Measurements from ENCODE around the gene BORCS5. TPM values are rescaled to one million over a fixed set of nuclear protein-coding genes. Genes with fewer than 3 reads are reported as not detected.
A peak's percentile ranks its signal among the peaks of the same experiment; 100 is the strongest.

BORCS5 gene
- total RNA-seq, 1 donor from 2014 or later, result 17.4 TPM

DNA sequence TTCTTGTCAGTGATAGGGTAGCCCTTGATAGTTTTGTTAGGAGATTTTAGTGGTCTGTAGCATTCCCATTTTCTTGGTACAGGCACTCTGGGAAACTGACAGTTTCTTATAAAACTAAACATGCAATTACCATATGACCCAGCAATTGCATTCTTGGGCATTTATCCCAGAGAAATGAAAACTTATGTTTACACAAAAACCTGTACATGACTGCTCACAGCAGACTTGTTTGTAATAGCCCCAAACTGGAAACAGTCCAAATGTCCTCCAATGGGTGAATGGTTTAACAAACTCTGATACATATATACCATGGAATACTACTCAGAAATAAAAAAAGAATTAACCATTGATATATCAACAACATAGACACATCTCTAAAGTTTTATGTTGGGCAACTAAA is 75.5 kb downstream of the BORCS5 start:
- no peak for TF ChIP-seq POLR2A (IDR thresholded peaks at IDR 0.05)
- no peak for TF ChIP-seq POLR2AphosphoS5 (IDR thresholded peaks at IDR 0.05; ENCODE audit: insufficient read depth in 1 of 2, low read depth in 1 of 2)
- TF ChIP-seq, protein P1, sequence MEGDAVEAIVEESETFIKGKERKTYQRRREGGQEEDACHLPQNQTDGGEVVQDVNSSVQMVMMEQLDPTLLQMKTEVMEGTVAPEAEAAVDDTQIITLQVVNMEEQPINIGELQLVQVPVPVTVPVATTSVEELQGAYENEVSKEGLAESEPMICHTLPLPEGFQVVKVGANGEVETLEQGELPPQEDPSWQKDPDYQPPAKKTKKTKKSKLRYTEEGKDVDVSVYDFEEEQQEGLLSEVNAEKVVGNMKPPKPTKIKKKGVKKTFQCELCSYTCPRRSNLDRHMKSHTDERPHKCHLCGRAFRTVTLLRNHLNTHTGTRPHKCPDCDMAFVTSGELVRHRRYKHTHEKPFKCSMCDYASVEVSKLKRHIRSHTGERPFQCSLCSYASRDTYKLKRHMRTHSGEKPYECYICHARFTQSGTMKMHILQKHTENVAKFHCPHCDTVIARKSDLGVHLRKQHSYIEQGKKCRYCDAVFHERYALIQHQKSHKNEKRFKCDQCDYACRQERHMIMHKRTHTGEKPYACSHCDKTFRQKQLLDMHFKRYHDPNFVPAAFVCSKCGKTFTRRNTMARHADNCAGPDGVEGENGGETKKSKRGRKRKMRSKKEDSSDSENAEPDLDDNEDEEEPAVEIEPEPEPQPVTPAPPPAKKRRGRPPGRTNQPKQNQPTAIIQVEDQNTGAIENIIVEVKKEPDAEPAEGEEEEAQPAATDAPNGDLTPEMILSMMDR (IDR thresholded peaks at IDR 0.05), result no peak
- no peak overlapping the region for H3K27ac ChIP-seq

GRCh38 chr12:12433203-12433731 is 76.4 kb downstream of the BORCS5 start:
- TF ChIP-seq, protein P1 (IDR thresholded peaks at IDR 0.05), result no peak
- TF ChIP-seq POLR2AphosphoS5 (IDR thresholded peaks at IDR 0.05; ENCODE audit: insufficient read depth in 1 of 2, low read depth in 1 of 2), result no peak
- no peak for TF ChIP-seq POLR2A (IDR thresholded peaks at IDR 0.05)
- H3K27me3 ChIP-seq, result no peaks in the 10 kb centered on the region
- no peak for DNase-seq (ENCODE audit: extremely low spot score in 2 of 2)
- H3K4me3 ChIP-seq, result no peak overlapping the region
- no peaks in the 10 kb centered on the region for H3K36me3 ChIP-seq
- H3K27ac ChIP-seq, result peak overlapping the region; percentile 5
- H3K9me3 ChIP-seq, result no peaks in the 10 kb centered on the region
- peaks cover 22% of the 10 kb centered on the region for H3K4me1 ChIP-seq
- intact Hi-C loops (cut with DNase I), result no loop called here

More for the DNA sequence above, 75.5 kb downstream of the BORCS5 start:
- Histone ChIP-seq H3K9me3 (no peaks in the 10 kb centered on the region), H3K4me3 (no peak overlapping the region), H3K27me3 (no peaks in the 10 kb centered on the region), H3K4me1 (peaks cover 22% of the 10 kb centered on the region), H3K36me3 (no peaks in the 10 kb centered on the region)
- intact Hi-C loops (cut with DNase I), result no loop called here
- DNase-seq (ENCODE audit: extremely low spot score in 2 of 2), result no peak

GRCh38 chr12:12436831-12437345 is 80.0 kb downstream of the BORCS5 start:
- no peak for DNase-seq (ENCODE audit: extremely low spot score in 2 of 2)
- Histone ChIP-seq H3K27ac (no peak overlapping the region), H3K27me3 (no peaks in the 10 kb centered on the region), H3K4me1 (peaks cover 15% of the 10 kb centered on the region), H3K36me3 (no peaks in the 10 kb centered on the region), H3K9me3 (no peaks in the 10 kb centered on the region), H3K4me3 (no peak overlapping the region)
- intact Hi-C loops (cut with DNase I), result no loop called here
- TF ChIP-seq, protein P1 (IDR thresholded peaks at IDR 0.05), result no peak
- TF ChIP-seq POLR2A (IDR thresholded peaks at IDR 0.05), result no peak
- no peak for TF ChIP-seq POLR2AphosphoS5 (IDR thresholded peaks at IDR 0.05; ENCODE audit: insufficient read depth in 1 of 2, low read depth in 1 of 2)

- intact Hi-C loops (cut with DNase I), result no loop called here
- H3K36me3 ChIP-seq, result no peaks in the 10 kb centered on the region
- H3K27me3 ChIP-seq, result no peaks in the 10 kb centered on the region
- H3K4me3 ChIP-seq, result no peak overlapping the region
- no peaks in the 10 kb centered on the region for H3K9me3 ChIP-seq
- H3K27ac ChIP-seq, result no peak overlapping the region
- TF ChIP-seq POLR2AphosphoS5 (IDR thresholded peaks at IDR 0.05; ENCODE audit: insufficient read depth in 1 of 2, low read depth in 1 of 2), result peak in 1 of 2 donors; percentile 28
- TF ChIP-seq, protein P1 (IDR thresholded peaks at IDR 0.05), result no peak
- no peak for DNase-seq (ENCODE audit: extremely low spot score in 2 of 2)
- peaks cover 28% of the 10 kb centered on the region for H3K4me1 ChIP-seq
These were observed 82.8 kb downstream of the BORCS5 start for GRCh38 chr12:12439636-12440035.

- DNase-seq (ENCODE audit: extremely low spot score in 2 of 2), result no peak
- peak overlapping the region; percentile 75 for H3K27ac ChIP-seq
- H3K4me1 ChIP-seq, result peaks cover 28% of the 10 kb centered on the region
- TF ChIP-seq POLR2A (IDR thresholded peaks at IDR 0.05) (no peak), POLR2AphosphoS5 (IDR thresholded peaks at IDR 0.05; ENCODE audit: insufficient read depth in 1 of 2, low read depth in 1 of 2) (no peak)
- TF ChIP-seq, protein P1 (IDR thresholded peaks at IDR 0.05), result no peak
- no peaks in the 10 kb centered on the region for H3K36me3 ChIP-seq
- H3K4me3 ChIP-seq, result no peak overlapping the region
- H3K9me3 ChIP-seq, result no peaks in the 10 kb centered on the region
- intact Hi-C loops (cut with DNase I), result no loop called here
- no peaks in the 10 kb centered on the region for H3K27me3 ChIP-seq
These were observed 84.0 kb downstream of the BORCS5 start for GRCh38 chr12:12440784-12441428.
